ENCODE measurements around the gene FDXACB1.

Gene FDXACB1

DNA sequence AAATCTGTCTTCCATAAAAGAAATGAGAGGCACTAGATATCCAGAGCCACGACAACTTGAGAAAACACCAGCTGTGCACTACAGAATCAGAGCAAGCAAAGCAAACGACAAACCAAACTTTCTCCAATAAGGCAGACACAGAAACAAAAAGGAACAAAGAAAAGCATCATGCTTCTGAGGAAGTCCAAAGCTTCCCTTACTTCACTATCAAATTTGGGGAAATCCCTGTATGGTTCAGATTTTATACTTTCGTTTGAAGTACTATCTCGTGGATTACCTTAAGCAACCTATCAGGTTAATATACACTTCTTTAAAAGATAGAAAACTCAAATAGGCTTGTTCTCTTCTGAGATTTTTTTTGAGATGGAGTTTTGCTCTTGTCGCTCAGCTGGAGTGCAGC is 35.3 kb downstream of the FDXACB1 start:
- no peak for DNase-seq

DNA sequence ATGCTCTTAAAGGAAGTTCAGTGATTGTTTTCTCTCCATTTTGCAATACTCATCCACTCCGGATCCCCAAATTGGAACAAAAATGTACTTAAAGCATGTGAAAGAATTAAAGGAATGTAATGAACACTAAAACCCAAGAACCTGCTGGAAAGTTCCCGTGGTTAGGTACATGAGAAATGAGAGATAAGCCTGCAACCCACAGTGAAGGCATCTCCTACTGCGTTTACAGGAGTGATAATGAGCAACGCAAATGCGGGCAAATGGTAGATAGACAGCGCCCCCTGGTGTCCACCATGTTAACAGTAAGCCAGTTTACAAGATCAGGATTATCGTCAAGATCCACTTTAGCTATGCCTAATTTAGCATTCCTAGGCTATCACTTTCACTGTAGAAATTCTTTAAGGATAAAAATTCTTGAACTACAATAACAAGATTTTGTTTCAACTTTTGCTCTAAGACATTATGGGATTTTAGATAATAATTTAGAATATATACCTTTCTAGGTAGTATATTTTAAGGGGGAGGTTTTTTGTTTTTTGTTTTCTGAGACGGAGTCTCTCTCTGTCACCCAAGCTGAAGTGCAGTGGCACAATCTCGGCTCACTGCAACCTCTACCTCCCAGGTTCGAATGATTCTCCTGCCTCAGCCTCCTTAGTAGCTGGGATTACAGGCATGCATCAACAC is 37.5 kb downstream of the FDXACB1 start:
- DNase-seq: peak; percentile 93

DNA sequence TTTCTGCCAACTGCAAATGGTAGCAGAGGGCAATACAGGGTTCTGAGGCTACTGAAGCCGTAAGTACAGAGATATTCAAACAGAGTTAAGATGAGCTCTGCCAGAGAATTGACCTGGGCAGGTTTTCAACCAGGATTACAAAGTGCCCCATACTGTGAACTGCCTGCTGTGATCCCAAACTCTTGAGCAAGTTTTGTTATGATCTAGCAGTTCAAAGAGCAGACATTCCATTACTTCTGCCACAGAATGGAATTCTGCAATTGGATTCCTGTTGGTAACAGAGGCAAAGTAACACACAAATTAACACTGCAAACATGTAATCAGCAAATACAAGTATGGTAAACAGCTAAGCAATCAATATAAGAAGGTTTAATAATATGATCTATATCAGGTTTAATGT is 38.8 kb downstream of the FDXACB1 start:
- no peak for DNase-seq

DNA sequence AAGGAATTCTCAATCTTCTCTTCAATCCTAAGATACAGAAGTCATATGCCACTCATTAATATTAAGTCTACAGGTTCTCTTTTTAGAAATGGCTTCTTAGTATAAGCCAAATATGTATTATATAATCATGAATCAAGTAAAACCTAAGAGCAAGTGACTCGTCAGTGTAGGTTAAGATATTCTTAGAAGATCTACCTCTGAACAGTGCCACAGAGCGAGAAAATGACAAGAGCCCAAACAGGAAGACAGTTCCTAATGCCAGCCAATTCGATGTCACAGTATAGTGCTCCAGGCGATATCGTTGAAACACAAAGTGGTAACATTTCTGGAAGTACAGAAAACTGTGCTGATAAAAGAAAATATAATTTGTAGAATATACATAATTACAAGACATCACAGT is 40.9 kb downstream of the FDXACB1 start:
- no peak for DNase-seq

DNA sequence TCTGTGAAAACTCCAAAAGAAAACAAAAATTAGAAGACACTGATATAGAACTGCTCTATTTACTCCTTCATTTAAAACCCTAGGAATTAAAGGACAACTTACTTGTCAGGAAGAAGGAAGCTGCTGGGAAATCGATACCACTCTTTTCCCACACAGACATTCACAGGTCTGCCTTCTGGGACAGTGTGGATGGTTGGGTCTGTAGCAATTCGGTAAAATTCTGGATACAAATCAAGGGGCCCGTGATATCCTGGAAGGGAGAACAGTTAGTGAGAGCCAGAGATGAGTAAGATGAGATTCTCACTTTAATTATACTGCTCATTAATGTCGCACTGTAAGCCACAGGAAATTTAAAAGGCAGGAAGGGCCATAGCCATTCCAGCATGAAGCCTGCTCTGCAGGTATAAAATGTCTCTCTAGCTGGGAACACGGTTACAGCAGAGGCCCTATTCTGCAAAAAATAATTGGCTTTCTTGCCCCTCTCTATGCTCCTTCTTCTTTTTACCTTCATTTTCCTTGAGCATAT is 41.5 kb downstream of the FDXACB1 start:
- no peak for DNase-seq

DNA sequence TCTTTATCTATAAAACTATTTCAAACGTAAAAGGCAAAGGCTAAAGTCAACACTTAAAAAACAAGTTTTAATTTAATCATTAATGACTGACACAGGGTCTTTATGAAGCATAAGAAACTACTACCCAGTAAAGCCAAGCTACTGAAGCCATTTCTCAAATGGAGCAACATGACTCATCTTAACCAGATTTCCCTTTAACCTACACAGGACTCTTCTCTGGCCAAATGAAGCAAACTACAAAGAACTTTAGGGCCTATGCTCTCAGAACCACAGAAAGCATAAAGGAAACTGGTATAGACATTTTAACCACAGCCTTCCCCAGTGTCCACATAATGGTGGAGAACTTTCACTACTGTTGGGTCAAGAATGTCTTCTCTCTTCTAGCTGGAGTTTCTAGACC is 42.2 kb downstream of the FDXACB1 start:
- DNase-seq: no peak

DNA sequence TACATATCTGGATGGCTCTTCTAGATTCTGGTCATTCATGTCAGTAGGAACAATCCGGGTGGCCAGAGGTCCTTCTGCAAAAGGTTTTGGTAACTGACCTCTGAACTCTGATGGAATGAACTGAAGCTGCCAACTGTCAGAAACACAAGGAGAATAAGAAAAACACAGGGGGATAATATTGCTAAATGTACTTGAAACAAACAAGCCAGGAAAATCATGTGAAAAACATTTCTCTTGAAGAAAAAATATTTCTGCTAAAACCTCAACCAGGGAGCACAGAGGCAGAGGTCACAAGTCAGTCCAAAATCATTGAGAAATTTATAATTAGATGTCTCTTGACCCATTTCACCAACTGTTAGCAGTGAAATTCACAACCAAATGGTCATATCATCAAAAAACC is 42.8 kb downstream of the FDXACB1 start:
- no peak for DNase-seq

DNA sequence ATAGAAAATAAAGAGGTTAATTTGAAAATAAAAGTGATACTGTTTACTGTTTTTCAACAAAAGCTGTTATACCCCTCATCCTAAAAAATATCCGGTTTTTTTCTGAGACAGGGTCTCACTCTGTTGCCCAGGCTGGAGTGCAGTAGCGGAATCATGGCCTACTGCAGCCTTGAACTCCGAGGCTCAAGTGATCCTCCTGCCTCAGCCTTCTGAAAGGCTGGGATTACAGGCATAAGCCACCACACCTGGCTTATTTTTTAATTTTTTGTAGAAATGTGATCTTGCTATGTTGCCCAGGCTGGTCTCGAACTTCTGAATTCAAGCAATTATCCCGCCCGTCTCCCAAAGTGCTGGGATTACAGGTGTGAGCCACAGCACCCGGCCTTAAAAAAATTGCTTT is 43.3 kb downstream of the FDXACB1 start:
- DNase-seq: no peak

DNA sequence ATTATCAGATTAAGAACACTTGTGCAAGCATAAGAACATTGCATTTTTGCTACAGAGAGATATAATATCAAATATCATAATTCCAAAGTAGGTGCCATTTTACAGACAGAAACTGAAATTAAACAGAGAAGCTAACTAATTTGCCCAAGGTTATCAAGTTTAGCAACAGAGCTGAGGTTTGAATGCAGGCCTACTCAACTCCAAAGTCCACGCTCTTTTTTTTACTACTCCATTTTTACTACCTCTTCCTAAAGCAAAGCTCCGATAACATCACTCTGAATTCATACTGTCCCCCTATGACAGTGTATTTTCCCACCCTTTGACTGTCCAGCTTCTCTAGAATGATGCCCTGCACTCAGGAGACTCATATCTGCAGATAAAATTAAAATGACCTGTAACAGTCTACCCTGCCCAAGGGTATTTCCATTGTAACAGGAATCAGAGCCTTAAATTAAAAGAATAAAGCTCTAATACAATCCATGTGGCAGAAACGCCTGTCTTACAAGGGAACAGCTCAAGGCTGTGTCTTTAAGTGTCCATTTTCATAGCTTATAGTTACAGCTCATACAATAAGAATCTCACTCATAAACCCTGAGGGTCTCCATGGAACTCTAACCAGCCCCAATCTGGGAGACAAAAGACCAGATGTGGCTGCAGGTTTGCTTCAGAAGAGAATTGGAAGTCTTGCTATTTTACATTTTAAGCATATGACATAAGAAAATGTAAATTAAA is 44.4 kb downstream of the FDXACB1 start:
- no peak for DNase-seq

DNA sequence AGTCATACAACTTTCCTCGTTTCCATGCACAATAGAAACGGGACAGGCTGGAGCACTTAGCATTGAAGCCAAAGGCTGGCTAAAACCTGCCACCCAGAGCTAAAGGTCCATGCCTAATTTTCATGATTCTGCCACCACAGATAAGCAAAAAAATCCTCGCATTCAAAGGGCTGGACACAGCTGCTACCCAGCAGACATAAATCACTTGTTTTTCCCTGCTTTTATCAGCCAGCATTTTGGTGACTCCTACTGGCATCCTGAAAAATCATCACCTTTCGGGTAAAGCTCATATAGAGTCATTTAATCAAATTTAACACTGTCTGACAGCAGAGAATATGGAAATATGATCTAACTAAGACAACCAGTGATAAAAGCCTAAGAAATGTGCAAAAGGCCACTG is 45.4 kb downstream of the FDXACB1 start:
- DNase-seq: no peak

DNA sequence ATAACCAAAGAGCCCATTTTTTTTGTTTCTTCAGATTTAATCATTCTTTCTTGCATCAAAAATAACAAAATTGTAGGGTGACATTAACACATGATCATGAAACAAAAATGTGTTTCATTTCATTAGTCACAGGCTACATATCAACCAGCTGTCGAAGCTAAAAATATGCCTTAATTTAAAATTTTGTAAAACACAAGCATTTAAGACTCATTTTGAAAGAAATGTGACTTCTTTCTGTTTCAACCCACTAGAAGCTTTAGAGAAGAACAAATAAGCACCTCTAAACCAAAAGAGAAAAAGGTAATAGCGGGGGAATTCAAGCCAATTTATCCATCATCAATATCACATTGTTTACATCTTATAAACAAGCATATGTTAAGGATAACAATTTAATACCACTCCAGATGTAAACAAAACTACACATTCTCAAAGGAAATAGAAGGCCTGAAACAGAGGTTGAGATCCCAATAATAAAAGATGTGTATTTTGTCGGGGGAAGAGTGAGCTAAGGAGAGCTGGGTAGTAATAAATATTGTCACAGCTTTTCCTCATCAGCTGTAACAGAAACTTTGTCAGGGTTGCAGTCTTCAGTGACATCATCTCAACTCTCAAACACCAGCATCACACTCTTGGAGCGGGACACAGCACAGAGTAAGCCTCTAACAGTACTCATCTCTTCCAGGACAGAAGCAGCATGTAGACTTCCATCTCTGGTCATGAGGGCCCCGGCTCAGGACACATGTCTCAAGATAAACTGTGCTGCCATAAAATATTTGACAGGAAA is 49.6 kb downstream of the FDXACB1 start:
- DNase-seq: no peak

DNA sequence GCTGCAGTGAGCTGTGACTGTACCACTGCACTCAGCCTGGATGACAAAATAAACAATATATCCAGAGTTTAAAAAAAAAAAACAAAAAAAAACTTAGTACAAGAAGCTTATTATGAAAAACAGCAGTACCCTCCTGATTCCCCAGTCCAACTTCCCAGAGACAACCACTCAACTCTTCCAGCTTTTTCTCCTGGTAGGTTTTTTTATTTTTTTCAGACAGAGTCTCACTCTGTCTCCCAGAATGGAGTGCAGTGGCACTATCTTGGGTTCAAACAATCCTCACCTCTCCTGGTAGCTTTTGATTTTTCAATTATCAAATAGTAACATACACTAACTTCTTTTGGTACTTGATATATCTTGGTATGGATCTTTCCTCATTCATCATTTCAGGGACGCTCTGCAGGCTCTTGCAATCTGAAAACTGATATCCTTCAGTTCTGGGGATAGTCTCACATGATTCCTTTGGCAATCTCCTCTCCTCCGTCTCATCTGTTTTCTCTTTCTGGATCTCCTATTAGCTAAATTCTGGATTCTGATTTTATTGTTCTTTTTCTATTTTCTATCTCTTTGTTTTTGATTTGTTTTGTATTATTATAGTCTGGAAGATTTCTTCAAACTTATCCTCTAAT is 52.5 kb downstream of the FDXACB1 start:
- no peak for DNase-seq
